Measurements from ENCODE around the gene CD300A. TPM values are rescaled to one million over a fixed set of nuclear protein-coding genes. Genes with fewer than 3 reads are reported as not detected.
A peak's percentile ranks its signal among the peaks of the same experiment; 100 is the strongest.
"Not testable (repeated sequence)": the region's sequence is repeated elsewhere in the genome, so short reads cannot be mapped to it uniquely, and the experiment has no call there.

CD300A gene
- total RNA-seq, 4 donors from 2014 or later: 5.5 to 13.0 (median 8.7) TPM

DNA sequence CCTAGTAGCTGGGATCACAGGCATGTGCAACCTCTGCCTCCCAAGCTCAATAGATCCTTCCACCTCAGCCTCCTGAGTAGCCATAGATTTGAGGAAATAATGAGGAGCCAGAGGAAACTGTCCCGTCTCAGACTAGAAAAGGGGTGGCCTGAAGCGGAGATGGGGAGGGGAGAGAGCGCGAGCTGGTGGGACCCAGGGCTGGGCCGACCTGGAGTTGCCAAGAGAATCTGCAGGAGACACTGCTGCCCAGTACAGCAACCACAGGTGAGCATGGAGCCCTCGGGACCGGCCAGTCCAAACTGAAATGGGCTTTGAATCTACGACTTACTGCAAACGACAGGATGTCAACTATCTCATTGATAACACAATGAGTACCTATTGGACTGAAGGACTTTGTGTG lies 24.3 kb downstream of the CD300A start:
- intact Hi-C loops (cut with DNase I; ENCODE audit: low total_unique reads): no loop called here
- TF ChIP-seq, protein P1, sequence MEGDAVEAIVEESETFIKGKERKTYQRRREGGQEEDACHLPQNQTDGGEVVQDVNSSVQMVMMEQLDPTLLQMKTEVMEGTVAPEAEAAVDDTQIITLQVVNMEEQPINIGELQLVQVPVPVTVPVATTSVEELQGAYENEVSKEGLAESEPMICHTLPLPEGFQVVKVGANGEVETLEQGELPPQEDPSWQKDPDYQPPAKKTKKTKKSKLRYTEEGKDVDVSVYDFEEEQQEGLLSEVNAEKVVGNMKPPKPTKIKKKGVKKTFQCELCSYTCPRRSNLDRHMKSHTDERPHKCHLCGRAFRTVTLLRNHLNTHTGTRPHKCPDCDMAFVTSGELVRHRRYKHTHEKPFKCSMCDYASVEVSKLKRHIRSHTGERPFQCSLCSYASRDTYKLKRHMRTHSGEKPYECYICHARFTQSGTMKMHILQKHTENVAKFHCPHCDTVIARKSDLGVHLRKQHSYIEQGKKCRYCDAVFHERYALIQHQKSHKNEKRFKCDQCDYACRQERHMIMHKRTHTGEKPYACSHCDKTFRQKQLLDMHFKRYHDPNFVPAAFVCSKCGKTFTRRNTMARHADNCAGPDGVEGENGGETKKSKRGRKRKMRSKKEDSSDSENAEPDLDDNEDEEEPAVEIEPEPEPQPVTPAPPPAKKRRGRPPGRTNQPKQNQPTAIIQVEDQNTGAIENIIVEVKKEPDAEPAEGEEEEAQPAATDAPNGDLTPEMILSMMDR (IDR thresholded peaks at IDR 0.05): no peak
- TF ChIP-seq POLR2A (IDR thresholded peaks at IDR 0.05): no peak
- peak in 1 of 2 donors; percentile 71 for DNase-seq (ENCODE audit: low spot score in 2 of 2)
- 79 to 91% methylated on average over 9 of the region's 9 CpGs for WGBS, 2 donors
- no peak overlapping the region for H3K4me3 ChIP-seq (ENCODE audit: low read depth, poor library complexity, severe bottlenecking)

GRCh38 chr17:74491626-74492025 lies 25.2 kb downstream of the CD300A start:
- no peak overlapping the region for H3K4me3 ChIP-seq (ENCODE audit: low read depth, poor library complexity, severe bottlenecking)
- no peak for TF ChIP-seq POLR2A (IDR thresholded peaks at IDR 0.05)
- TF ChIP-seq, protein P1 (IDR thresholded peaks at IDR 0.05): no peak
- DNase-seq (ENCODE audit: low spot score in 2 of 2): peak in 1 of 2 donors; percentile 60
- WGBS, 2 donors: 77 to 84% methylated on average over 7 of the region's 7 CpGs
- intact Hi-C loops (cut with DNase I; ENCODE audit: low total_unique reads): no loop called here

DNA sequence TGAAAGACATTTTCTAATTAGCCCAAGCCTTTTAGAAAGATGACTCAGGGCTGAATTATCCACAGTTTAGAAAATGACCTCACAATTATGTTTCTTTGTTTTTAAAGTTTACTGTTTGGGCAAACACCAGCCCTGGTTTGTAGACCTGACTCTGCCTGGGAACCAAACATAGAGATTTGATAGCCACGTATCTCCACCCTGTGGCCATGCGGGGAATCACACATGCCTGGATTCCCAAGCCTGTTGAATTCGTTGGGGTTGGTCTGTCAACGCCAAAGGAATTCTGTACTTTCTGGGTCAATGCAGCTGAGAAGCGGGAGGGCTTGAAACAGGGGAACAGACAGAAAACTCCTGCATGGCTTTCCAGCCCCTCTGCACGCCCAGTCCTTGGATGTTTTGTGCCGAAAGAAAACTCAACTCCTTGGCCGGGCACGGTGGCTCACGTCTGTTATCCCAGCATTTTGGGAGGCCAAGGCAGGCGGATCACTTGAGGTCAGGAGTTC lies 26.9 kb downstream of the CD300A start:
- peak; percentile 48 to 89 for DNase-seq (ENCODE audit: low spot score in 2 of 2)
- intact Hi-C loops (cut with DNase I; ENCODE audit: low total_unique reads): no loop called here
- TF ChIP-seq, protein P1 (IDR thresholded peaks at IDR 0.05): peak in 2 of 3 donors; percentile 15 to 53
- TF ChIP-seq POLR2A (IDR thresholded peaks at IDR 0.05): no peak
- WGBS, 2 donors: 37 to 43% methylated on average over 10 to 11 of the region's 11 CpGs
- no peak overlapping the region for H3K4me3 ChIP-seq (ENCODE audit: low read depth, poor library complexity, severe bottlenecking)

DNA sequence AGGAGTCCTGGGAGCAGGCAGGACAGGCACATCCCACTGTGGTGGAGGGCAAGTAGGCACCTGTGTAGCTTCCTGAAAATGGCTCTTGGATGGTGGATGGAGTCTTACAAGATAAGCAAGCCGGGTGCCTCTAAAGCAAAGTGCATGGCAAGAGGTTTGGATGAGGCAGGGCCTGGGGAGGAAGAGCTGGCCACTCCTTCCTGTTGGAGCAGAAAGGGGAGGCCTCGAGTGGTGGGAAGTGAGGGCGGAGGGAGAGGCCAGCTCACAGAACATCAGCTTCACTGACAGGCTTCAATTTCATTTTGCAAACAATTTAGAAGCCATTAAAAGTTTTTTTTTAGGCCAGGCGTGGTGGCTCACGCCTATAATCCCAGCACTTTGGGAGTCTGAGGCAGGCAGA lies 31.0 kb downstream of the CD300A start:
- TF ChIP-seq, protein P1 (IDR thresholded peaks at IDR 0.05): no peak
- no peak for TF ChIP-seq POLR2A (IDR thresholded peaks at IDR 0.05)
- 72 to 75% methylated on average over 5 of the region's 5 CpGs for WGBS, 2 donors
- DNase-seq (ENCODE audit: low spot score in 2 of 2): peak in 1 of 2 donors; percentile 60

DNA sequence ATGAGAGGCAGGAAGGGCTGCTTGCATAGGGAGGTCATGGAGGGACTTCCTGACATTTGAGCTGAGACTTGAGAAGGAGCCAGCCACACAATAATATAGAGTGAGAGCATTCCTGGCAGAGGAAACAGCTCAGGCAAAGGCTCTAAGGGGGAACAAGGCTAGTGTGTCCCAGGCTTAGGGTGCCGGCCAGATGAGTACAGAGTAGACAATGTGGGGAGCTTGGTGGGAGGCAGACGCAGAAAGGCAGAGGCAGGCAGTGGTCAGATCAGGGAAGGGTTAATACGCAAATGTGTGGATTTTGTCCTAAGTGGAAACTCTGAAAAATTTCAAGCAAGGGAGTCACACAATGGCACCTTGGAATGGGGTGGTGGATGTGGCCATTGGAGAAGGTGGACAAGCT lies 33.6 kb downstream of the CD300A start:
- intact Hi-C loops (cut with DNase I; ENCODE audit: low total_unique reads): no loop called here
- DNase-seq (ENCODE audit: low spot score in 2 of 2): peak in 1 of 2 donors; percentile 42
- H3K4me3 ChIP-seq (ENCODE audit: low read depth, poor library complexity, severe bottlenecking): no peak overlapping the region
- no peak for TF ChIP-seq POLR2A (IDR thresholded peaks at IDR 0.05)
- TF ChIP-seq, protein P1 (IDR thresholded peaks at IDR 0.05): no peak
- 86 to 90% methylated on average over 3 of the region's 3 CpGs for WGBS, 2 donors

More for the DNA sequence above, 31.0 kb downstream of the CD300A start:
- H3K4me3 ChIP-seq (ENCODE audit: low read depth, poor library complexity, severe bottlenecking): no peak overlapping the region
- intact Hi-C loops (cut with DNase I; ENCODE audit: low total_unique reads): no loop called here

DNA sequence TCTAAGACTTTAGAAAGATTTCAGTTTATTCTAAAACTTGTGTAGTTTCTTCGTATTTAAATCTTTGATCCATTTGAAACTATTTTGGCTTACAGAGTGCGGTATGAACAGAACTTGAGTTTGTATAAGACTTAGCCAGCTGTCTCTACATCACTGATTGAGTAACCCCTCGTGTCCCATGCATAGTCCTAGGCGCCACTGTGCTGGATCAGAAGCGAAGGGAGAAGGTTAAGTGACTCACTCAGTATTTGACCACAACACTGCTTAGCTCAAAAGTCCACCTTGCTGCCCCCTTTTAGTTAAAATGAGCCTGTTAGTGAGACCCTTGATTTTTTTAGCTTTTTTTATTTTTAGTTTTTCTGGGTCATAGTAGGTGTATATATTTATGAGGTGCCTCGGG lies 36.4 kb downstream of the CD300A start:
- DNase-seq (ENCODE audit: low spot score in 2 of 2): no peak
- no peak for TF ChIP-seq POLR2A (IDR thresholded peaks at IDR 0.05)
- TF ChIP-seq, protein P1 (IDR thresholded peaks at IDR 0.05): no peak
- intact Hi-C loops (cut with DNase I; ENCODE audit: low total_unique reads): no loop called here
- no peak overlapping the region for H3K4me3 ChIP-seq (ENCODE audit: low read depth, poor library complexity, severe bottlenecking)
- 74 to 75% methylated on average over 6 of the region's 6 CpGs for WGBS, 2 donors

DNA sequence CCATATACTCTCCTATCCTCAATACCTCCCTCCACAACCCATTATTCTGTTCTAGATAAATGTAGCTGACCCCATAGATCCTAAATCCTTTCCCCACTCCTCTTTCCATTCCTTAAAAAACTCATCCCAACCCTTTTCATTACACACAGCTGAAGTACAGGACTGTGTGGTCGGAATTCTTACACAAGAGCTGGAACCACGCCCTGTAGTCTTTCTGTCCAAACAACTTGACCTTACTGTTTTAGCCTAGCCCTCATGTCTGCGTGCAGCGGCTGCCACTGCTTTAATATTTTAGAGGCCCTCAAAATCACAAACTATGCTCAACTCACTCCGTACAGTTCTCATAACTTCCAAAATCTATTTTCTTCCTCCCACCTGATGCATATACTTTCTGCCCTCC lies 37.5 kb downstream of the CD300A start:
- H3K4me3 ChIP-seq (ENCODE audit: low read depth, poor library complexity, severe bottlenecking); intact Hi-C loops (cut with DNase I; ENCODE audit: low total_unique reads); DNase-seq (ENCODE audit: low spot score in 2 of 2): not testable (repeated sequence)
- 83 to 86% methylated on average over 5 of the region's 5 CpGs for WGBS, 2 donors
